GM12801 (cell line): ENCODE measurements around the gene MICA.

Experiments used
- TF ChIP-seq, protein P1 (sequence below): IDR thresholded peaks from one replicate; pipeline ENCODE4 v1.5.1; 2011; ENCODE audit warnings: control low read depth; ENCODE audit not compliant: insufficient read length; ENCODE audit errors: extremely low read depth

The MICA gene

DNA sequence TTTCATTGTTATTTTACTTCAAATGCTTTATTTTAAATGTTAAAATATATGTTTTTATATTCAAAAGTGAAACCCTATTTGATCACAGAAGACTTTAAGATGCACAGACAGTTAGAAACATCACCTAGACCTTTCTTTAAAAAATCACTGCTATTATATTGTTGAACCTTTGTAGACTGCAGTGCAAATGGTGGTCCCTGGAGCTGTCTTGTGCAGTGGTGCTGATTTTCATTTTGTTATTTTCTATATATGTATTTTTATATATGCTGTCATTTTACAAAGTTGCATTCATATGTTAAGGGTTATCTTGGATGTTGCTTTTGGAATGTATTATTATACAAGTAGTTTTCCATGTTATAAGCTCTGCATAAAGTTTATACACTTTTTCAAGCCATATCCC is 27.7 kb upstream of the MICA start:
- TF ChIP-seq, protein P1, sequence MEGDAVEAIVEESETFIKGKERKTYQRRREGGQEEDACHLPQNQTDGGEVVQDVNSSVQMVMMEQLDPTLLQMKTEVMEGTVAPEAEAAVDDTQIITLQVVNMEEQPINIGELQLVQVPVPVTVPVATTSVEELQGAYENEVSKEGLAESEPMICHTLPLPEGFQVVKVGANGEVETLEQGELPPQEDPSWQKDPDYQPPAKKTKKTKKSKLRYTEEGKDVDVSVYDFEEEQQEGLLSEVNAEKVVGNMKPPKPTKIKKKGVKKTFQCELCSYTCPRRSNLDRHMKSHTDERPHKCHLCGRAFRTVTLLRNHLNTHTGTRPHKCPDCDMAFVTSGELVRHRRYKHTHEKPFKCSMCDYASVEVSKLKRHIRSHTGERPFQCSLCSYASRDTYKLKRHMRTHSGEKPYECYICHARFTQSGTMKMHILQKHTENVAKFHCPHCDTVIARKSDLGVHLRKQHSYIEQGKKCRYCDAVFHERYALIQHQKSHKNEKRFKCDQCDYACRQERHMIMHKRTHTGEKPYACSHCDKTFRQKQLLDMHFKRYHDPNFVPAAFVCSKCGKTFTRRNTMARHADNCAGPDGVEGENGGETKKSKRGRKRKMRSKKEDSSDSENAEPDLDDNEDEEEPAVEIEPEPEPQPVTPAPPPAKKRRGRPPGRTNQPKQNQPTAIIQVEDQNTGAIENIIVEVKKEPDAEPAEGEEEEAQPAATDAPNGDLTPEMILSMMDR: no peak

DNA sequence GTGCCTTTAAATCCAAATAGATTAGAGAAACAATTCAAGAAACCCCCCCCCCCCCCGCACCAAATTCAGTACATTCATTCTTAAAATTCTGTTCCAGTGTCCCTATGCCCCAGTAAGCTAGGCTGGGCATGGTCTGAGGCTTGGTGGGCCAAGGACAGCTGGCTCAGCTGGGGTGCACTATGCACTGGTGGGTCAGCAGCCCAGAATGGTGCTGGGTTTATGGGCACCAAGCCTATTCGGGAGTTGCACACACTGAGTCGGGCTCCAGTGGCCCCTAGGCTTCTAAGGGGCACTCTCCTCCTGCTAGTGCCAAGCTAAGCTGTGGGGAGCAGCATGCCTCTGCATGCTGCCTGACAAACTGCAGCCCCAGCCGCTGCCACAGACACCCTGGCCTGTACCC is 26.4 kb upstream of the MICA start:
- TF ChIP-seq, protein P1: no peak

DNA sequence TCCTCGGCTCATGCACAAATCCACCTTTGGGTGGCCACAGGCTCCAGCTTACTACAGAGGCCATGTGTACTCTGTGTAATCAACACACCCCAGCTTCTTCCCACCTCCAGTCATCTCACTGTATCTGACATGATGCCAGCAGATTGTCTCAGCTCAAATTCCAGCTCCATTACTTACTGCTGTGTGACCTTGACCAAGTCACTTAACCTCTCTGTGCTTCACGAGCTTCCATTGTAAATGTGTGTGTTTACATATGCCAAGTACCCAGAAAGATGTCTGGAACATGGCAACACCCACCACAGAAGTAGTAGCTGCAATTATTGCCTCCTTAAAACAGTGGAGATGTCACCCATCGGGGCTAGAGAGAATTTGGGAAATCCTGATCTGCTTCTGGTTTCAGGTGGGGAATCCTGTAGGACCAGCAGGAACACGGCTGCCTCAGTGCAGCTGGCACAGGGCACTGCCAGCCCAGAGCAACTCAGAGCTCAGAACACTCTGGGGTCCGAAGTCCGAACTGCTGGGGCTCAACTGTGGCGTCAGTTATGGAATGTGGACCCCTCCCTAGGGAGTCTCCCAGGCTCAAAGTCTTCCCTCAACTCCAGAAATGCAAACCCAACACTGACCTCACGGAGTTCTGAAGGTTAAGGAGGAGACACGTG is 25.2 kb upstream of the MICA start:
- TF ChIP-seq, protein P1: no peak

DNA sequence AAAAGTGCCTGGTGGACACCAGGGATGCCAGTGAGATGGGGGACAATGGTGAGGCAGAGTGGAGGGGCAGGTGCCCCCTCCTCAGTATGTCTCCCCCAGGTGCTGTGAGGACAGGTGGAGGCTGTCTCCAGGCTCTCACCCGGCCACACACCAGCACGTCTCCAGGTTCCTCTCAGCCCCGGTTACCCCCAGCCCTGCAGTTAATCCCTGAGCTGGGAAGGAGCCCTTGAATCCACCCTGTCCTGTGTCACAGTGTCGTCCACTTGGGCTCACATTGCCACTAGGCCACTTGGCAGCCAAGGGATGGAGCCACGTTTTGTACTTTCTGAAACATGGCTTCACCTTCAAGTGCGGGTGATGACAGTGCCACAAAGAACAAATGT is 24.7 kb upstream of the MICA start:
- TF ChIP-seq, protein P1: no peak

DNA sequence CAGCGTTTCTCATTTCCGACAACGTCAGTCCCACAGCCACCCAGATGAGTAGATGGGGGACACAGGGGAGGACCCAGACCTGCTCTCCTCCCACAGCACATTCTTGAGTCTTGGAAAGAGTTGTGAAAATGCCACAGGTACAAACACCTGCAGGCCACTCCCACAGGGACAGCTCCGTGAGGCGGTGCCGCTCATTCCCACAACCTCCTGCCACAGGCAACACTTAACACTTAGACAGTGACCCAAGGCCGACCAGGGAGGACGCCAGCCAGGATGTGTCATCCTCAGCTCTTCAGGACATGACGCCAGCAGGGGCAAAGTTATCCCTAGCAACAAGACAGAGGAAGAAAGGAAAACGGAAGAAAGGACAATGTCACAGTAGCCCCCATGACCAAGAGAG is 23.5 kb upstream of the MICA start:
- TF ChIP-seq, protein P1: no peak

DNA sequence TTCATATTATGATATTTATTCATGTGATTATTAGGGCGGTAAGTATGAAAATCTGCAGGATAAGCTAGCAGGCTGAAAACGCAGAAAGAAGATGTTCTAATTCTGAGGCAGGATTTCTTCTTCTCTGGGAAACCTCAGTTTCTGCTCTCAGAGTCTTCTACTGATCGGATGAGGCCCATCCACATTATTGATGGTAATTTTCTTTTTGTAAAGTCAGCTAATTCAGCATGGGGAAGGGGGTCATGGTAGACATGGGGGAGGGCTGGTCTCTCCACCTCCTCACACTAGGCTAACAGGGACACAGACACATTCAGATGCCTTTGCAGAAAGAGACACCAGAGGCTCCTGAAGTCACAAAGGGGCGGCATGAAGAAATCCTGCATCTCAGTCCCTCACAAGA is 21.7 kb upstream of the MICA start:
- TF ChIP-seq, protein P1: no peak

DNA sequence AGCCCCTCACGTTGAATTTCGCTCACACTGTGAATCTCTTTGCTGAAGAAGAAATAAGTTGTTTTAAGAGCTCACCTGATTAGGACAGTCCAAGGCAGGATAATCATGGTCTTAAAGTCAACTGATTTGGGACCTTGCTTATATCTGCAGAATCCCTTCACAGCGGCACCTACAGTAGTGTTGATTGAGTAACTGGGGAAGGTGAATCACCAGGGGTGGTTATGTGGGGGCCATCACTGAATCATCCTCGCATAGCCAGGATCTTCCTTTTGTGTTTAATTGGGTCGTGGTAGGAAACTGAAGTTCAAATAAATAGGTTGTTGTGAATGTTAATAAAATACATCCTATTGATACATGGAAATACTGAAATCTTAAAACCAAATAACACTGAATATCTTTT is 20.2 kb upstream of the MICA start:
- TF ChIP-seq, protein P1: no peak
